Stomach (tissue), 4 donors: ENCODE data around the gene ZNF518B.

ENCODE experiments used
- POLR2A ChIP-seq, 4 donors: fragments of 450-650 bp; IDR thresholded peaks; one replicate each; pipeline ENCODE4 v1.6.1; 2016; ENCODE audit warnings: antibody characterized with exemption in 4 of 4, control low read depth in 2 of 4, mild to moderate bottlenecking in 1 of 4, moderate library complexity in 1 of 4
- POLR2AphosphoS5 ChIP-seq, 3 donors: sonication (generic); formaldehyde crosslinking; IDR thresholded peaks; one replicate each; pipeline ENCODE4 v1.6.1; 2016; ENCODE audit warnings: antibody characterized with exemption in 3 of 3
- TF ChIP-seq, protein P1 (sequence below), 7 experiments: fragments of 450-650 bp in 4 of 7; fragments of 200-600 bp in 3 of 7; sonication (generic) in 3 of 7; IDR thresholded peaks; one replicate each; pipeline ENCODE4 v1.5.1; 2016 to 2019; ENCODE audit warnings: antibody characterized with exemption in 7 of 7, control low read depth in 2 of 7, mild to moderate bottlenecking in 1 of 7

DNA sequence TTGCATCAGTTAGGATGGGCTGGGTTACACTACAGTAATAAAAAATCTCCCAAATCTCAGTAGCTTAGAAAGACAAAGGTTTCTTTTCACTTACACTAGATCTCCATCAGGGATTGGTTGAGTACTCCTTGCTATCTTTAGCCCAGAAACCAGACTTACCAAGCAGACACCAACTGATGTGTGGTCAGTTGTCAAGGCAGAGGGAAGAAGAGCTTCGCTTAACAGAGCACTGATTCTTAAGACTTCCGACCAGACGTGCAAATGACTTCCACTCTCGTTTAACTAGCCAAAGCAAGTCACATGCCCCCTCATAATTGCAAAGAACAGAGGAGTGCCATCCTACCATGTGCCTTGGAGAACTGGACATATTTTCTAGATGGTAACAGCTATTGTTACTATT lies 5.7 kb upstream of the ZNF518B start:
- TF ChIP-seq POLR2AphosphoS5 (IDR thresholded peaks at IDR 0.05) (no peak), POLR2A (IDR thresholded peaks at IDR 0.05) (no peak)
- TF ChIP-seq, protein P1, sequence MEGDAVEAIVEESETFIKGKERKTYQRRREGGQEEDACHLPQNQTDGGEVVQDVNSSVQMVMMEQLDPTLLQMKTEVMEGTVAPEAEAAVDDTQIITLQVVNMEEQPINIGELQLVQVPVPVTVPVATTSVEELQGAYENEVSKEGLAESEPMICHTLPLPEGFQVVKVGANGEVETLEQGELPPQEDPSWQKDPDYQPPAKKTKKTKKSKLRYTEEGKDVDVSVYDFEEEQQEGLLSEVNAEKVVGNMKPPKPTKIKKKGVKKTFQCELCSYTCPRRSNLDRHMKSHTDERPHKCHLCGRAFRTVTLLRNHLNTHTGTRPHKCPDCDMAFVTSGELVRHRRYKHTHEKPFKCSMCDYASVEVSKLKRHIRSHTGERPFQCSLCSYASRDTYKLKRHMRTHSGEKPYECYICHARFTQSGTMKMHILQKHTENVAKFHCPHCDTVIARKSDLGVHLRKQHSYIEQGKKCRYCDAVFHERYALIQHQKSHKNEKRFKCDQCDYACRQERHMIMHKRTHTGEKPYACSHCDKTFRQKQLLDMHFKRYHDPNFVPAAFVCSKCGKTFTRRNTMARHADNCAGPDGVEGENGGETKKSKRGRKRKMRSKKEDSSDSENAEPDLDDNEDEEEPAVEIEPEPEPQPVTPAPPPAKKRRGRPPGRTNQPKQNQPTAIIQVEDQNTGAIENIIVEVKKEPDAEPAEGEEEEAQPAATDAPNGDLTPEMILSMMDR (IDR thresholded peaks at IDR 0.05): no peak
